Endodermal cell (in vitro differentiated cells): ENCODE data around the gene MYF5. TPM values are rescaled to one million over a fixed set of nuclear protein-coding genes. Genes with fewer than 3 reads are reported as not detected.
"Not testable (repeated sequence)": the region's sequence is repeated elsewhere in the genome, so short reads cannot be mapped to it uniquely, and the experiment has no call there.

Source experiments
- DNase-seq: peaks from one replicate; pipeline ENCODE4 v3.0.0-alpha.2; 2017
- H3K27ac ChIP-seq: 2 replicates; pipeline ENCODE4 v1.5.1; 2013; ENCODE audit warnings: mild to moderate bottlenecking, low read depth, low read length, moderate library complexity
- H3K27me3 ChIP-seq: 2 replicates; pipeline ENCODE4 v1.6.1; 2013; ENCODE audit warnings: mild to moderate bottlenecking, low read length, moderate library complexity; ENCODE audit not compliant: insufficient read depth, control insufficient read depth, poor library complexity, severe bottlenecking
- H3K36me3 ChIP-seq: 2 replicates; pipeline ENCODE4 v1.7.0; 2013; ENCODE audit warnings: mild to moderate bottlenecking, low read length, moderate library complexity; ENCODE audit not compliant: control insufficient read depth, insufficient read depth
- H3K4me1 ChIP-seq: one replicate; pipeline ENCODE4 v1.7.0; 2013; ENCODE audit warnings: low read length; ENCODE audit not compliant: control insufficient read depth, insufficient read depth
- H3K4me3 ChIP-seq: 2 replicates; pipeline ENCODE4 v1.5.1; 2013; ENCODE audit warnings: mild to moderate bottlenecking, low read length, moderate library complexity
- H3K9ac ChIP-seq: 2 replicates; pipeline ENCODE4 v1.6.1; 2013; ENCODE audit warnings: mild to moderate bottlenecking, low read length, moderate library complexity; ENCODE audit not compliant: poor library complexity, severe bottlenecking; ENCODE audit errors: extremely low read depth
- H3K9me3 ChIP-seq: 2 replicates; pipeline ENCODE4 v1.6.1; 2013; ENCODE audit warnings: mild to moderate bottlenecking, low read length, moderate library complexity; ENCODE audit not compliant: control insufficient read depth
- H3K27ac Mint-ChIP-seq: 2 replicates; pipeline ENCODE4 v1.8.0; 2020; ENCODE audit warnings: mixed read lengths
- H3K27me3 Mint-ChIP-seq: 2 replicates; pipeline ENCODE4 v1.8.0; 2021; ENCODE audit warnings: mild to moderate bottlenecking, mixed read lengths; ENCODE audit not compliant: insufficient read depth
- H3K36me3 Mint-ChIP-seq: 2 replicates; pipeline ENCODE4 v1.8.0; 2020; ENCODE audit warnings: low read depth, mixed read lengths
- H3K4me1 Mint-ChIP-seq: 2 replicates; pipeline ENCODE4 v1.8.0; 2020; ENCODE audit warnings: mixed read lengths
- H3K4me3 Mint-ChIP-seq: 2 replicates; pipeline ENCODE4 v1.8.0; 2020; ENCODE audit warnings: mild to moderate bottlenecking, moderate library complexity, mixed read lengths
- H3K9me3 Mint-ChIP-seq: 2 replicates; pipeline ENCODE4 v1.8.0; 2020; ENCODE audit warnings: mild to moderate bottlenecking, mixed read lengths
- WGBS, 2 experiments: methylation state at CpG; one replicate each; pipeline versions ENCODE4 v1.1.5 to v1.1.7; 2013; ENCODE audit warnings: missing lambda C conversion rate in 2 of 2, mixed read lengths in 1 of 2; ENCODE audit not compliant: insufficient coverage in 1 of 2, insufficient read length in 1 of 2; 5-methylcytosine and 5-hydroxymethylcytosine counted together
- long read RNA-seq, 4 experiments: library from polyadenylated mRNA in 2 of 4; library from RNA in 1 of 4; library from capped mRNA in 1 of 4; stranded (forward) in 3 of 4; unstranded in 1 of 4; transcript quantifications; one replicate each; pipeline ENCODE4 v2.0.0, GENCODE V29; 2020 to 2021; ENCODE audit warnings: inconsistent platforms in 1 of 4
- polyA plus RNA-seq, 2 experiments: library from polyadenylated mRNA; stranded (reverse); fragments of 50-300 nt; gene quantifications; one replicate each; pipeline ENCODE4 v1.2.3, GENCODE V29; 2013
- total RNA-seq, 2 donors: library from RNA; stranded (reverse); fragmentation: NEBNext Ultra II Directional in 1 of 2; extraction: Animal tissue kit (Norgen Biotek cat#: 25700) in 1 of 2; gene quantifications; 2 replicates in 1 of 2; 3 replicates in 1 of 2; pipeline ENCODE4 v1.2.1, GENCODE V29; 2021
- TF ChIP-seq, protein P1 (sequence below): fragments of 200-600 bp; sonication (generic); conservative IDR thresholded peaks from 2 replicates; pipeline ENCODE4 v1.5.0; 2021; ENCODE audit warnings: antibody characterized with exemption, mild to moderate bottlenecking

Gene MYF5
- not detected for total RNA-seq
- polyA plus RNA-seq (2013, experiment 1 of 2) = not detected
- polyA plus RNA-seq (2013, experiment 2 of 2) = not detected
- long read RNA-seq, experiment 1 = 0 reads
- long read RNA-seq, experiment 2 = 0 reads
- long read RNA-seq, experiment 3 = 0 reads
- long read RNA-seq, experiment 4 = 0 reads

DNA sequence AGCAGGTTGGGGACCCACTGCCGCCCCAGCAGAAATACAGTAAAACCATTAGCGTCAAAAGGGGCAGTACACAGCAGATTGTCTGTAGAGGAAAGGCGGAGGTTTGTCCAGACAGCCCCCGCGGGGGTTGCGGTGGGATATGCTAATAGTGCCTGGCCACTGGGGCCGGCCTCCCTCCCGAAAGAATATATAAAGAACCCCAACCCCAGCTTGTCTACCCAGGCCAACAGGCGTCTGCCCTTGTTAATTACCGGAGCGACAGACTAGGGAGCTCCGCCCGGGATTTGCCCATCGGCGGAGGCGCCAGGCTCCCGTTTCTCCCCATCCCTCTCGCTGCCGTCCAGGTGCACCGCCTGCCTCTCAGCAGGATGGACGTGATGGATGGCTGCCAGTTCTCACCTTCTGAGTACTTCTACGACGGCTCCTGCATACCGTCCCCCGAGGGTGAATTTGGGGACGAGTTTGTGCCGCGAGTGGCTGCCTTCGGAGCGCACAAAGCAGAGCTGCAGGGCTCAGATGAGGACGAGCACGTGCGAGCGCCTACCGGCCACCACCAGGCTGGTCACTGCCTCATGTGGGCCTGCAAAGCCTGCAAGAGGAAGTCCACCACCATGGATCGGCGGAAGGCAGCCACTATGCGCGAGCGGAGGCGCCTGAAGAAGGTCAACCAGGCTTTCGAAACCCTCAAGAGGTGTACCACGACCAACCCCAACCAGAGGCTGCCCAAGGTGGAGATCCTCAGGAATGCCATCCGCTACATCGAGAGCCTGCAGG is at the start of gene MYF5:
Gene MYF5 (plus strand): TSS at position 217 of the 774 bp plus-strand sequence. CDS start 152 bp downstream, at position 369.
- Histone ChIP-seq H3K27ac (no peak within 1 kb of the TSS), H3K4me3 (no peak within 1 kb of the TSS), H3K9me3 (no peaks in the 10 kb centered on the region), H3K4me1 (peaks cover 9% of the 10 kb centered on the region), H3K9ac (no peak within 1 kb of the TSS), H3K27me3 (peaks cover 11% of the 10 kb centered on the region), H3K36me3 (no peaks in the 10 kb centered on the region)
- Mint-ChIP-seq H3K4me3 (no peak within 1 kb of the TSS), H3K9me3 (no peaks in the 10 kb centered on the region), H3K27ac (no peak within 1 kb of the TSS), H3K27me3 (peaks cover 39% of the 10 kb centered on the region), H3K4me1 (peaks cover 39% of the 10 kb centered on the region), H3K36me3 (no peaks in the 10 kb centered on the region)
- peak; percentile 63 for DNase-seq
- TF ChIP-seq, protein P1, sequence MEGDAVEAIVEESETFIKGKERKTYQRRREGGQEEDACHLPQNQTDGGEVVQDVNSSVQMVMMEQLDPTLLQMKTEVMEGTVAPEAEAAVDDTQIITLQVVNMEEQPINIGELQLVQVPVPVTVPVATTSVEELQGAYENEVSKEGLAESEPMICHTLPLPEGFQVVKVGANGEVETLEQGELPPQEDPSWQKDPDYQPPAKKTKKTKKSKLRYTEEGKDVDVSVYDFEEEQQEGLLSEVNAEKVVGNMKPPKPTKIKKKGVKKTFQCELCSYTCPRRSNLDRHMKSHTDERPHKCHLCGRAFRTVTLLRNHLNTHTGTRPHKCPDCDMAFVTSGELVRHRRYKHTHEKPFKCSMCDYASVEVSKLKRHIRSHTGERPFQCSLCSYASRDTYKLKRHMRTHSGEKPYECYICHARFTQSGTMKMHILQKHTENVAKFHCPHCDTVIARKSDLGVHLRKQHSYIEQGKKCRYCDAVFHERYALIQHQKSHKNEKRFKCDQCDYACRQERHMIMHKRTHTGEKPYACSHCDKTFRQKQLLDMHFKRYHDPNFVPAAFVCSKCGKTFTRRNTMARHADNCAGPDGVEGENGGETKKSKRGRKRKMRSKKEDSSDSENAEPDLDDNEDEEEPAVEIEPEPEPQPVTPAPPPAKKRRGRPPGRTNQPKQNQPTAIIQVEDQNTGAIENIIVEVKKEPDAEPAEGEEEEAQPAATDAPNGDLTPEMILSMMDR = no peak
- WGBS, 2 experiments = 94 to 96% methylated on average over 34 to 45 of the region's 45 CpGs

DNA sequence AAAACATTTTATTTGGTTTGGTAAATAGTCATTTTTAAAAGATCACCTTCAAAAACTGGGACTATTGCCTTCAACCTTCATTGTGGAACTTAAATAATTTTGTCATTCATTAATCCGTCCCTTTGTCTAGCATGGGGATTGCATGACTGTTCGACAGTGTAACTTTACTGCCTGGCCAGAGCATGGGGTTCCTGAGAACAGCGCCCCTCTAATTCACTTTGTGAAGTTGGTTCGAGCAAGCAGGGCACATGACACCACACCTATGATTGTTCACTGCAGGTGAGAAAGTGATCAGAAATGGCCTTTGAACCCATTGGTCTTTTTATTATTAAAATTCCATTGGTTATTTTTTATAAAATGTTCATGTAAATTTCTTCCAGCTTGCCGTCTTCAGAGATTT is 46.5 kb upstream of the MYF5 start:
- Histone ChIP-seq H3K9ac (no peak overlapping the region), H3K4me1 (no peaks in the 10 kb centered on the region), H3K9me3 (no peaks in the 10 kb centered on the region), H3K4me3 (no peak overlapping the region), H3K27ac (no peak overlapping the region), H3K27me3 (no peaks in the 10 kb centered on the region), H3K36me3 (no peaks in the 10 kb centered on the region)
- no peak overlapping the region for H3K27ac Mint-ChIP-seq
- no peaks in the 10 kb centered on the region for H3K4me1 Mint-ChIP-seq
- TF ChIP-seq, protein P1 = no peak
- no peaks in the 10 kb centered on the region for H3K36me3 Mint-ChIP-seq
- H3K9me3 Mint-ChIP-seq = no peaks in the 10 kb centered on the region
- no peaks in the 10 kb centered on the region for H3K27me3 Mint-ChIP-seq
- no peak for DNase-seq
- 85 to 88% methylated on average over 2 to 5 of the region's 5 CpGs for WGBS, 2 experiments
- no peak overlapping the region for H3K4me3 Mint-ChIP-seq

DNA sequence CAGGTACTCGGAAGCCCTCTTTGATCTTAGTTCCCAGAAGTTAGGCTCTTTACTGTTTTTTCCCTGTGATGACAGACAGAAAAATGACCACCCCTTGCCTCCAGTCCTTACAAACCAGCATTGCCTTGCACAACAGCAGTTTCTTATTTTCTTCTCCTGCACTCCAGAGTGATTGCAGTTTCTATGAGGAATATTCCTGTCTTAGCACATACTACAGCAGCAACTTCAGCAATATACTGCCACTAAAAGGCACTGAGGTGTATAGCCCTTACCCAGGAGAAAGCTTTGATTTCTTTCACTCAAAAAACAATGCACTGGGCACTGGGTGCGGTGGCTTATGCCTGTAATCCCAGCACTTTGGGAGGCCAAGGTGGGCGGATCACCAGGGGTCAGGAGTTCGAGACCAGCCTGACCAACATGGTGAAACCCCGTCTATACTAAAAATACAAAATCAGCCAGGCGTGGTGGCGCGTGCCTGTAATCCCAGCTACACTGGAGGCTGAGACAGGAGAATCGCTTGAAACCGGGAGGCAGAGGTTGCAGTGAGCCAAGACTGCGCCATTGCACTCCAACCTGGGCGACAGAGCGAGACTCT is 40.6 kb upstream of the MYF5 start:
- TF ChIP-seq, protein P1 = peak; percentile 28
- H3K36me3 Mint-ChIP-seq, H3K9me3 Mint-ChIP-seq, H3K9me3 ChIP-seq, H3K27ac Mint-ChIP-seq, H3K9ac ChIP-seq, H3K4me1 Mint-ChIP-seq, H3K4me1 ChIP-seq, H3K4me3 ChIP-seq, H3K36me3 ChIP-seq, H3K27ac ChIP-seq, H3K27me3 ChIP-seq, H3K27me3 Mint-ChIP-seq, H3K4me3 Mint-ChIP-seq: not testable (repeated sequence)
- peak; percentile 48 for DNase-seq
- 92 to 95% methylated on average over 12 to 13 of the region's 13 CpGs for WGBS, 2 experiments
